Peyer's patch (tissue), 4 donors: Measurements from ENCODE around the gene MPPED1. TPM values are rescaled to one million over a fixed set of nuclear protein-coding genes. Genes with fewer than 3 reads are reported as not detected.
A peak's percentile ranks its signal among the peaks of the same experiment; 100 is the strongest.

ENCODE experiments used
- DNase-seq, 3 donors: peaks; one replicate each; pipeline ENCODE4 v3.0.0-alpha.2; 2017 to 2019
- H3K27ac ChIP-seq, 4 donors: fragments of 200-600 bp; sonication (generic); one replicate each; pipeline ENCODE4 v1.5.1; 2016 to 2019
- H3K27me3 ChIP-seq, 2 donors: fragments of 200-600 bp; sonication (generic); one replicate each; pipeline ENCODE4 v1.5.1; 2019
- H3K36me3 ChIP-seq, 3 donors: fragments of 200-600 bp; sonication (generic); one replicate each; pipeline ENCODE4 v1.5.1; 2016 to 2019
- H3K4me1 ChIP-seq, 4 donors: fragments of 200-600 bp; sonication (generic); one replicate each; pipeline ENCODE4 v1.5.1; 2016 to 2019
- H3K4me3 ChIP-seq, 4 donors: fragments of 200-600 bp; sonication (generic); 1 replicate in 3 of 4; 2 replicates in 1 of 4; pipeline ENCODE4 v1.5.1; 2016 to 2019; ENCODE audit warnings: mild to moderate bottlenecking in 1 of 4
- H3K9me3 ChIP-seq, 4 donors: fragments of 200-600 bp; sonication (generic); one replicate each; pipeline ENCODE4 v1.5.1; 2016 to 2019; ENCODE audit warnings: mild to moderate bottlenecking in 1 of 4
- POLR2A ChIP-seq, 2 donors: fragments of 450-650 bp; IDR thresholded peaks; one replicate each; pipeline ENCODE4 v1.5.1; 2017; ENCODE audit warnings: antibody characterized with exemption in 2 of 2, mild to moderate bottlenecking in 2 of 2, moderate library complexity in 2 of 2
- total RNA-seq, 4 donors: library from RNA; depleted of rRNA; stranded (reverse); fragments of >200 nt; gene quantifications; one replicate each; pipeline ENCODE4 v1.1.0, GENCODE V29; 2016
- TF ChIP-seq, protein P1 (sequence below), 6 experiments: fragments of 450-650 bp in 4 of 6; fragments of 200-600 bp in 2 of 6; sonication (generic) in 1 of 6; IDR thresholded peaks; one replicate each; pipeline ENCODE4 v1.5.1; 2017 to 2019; ENCODE audit warnings: antibody characterized with exemption in 6 of 6, mild to moderate bottlenecking in 3 of 6, moderate library complexity in 1 of 6

The MPPED1 gene
- total RNA-seq, 4 donors from 2014 or later = not detected

DNA sequence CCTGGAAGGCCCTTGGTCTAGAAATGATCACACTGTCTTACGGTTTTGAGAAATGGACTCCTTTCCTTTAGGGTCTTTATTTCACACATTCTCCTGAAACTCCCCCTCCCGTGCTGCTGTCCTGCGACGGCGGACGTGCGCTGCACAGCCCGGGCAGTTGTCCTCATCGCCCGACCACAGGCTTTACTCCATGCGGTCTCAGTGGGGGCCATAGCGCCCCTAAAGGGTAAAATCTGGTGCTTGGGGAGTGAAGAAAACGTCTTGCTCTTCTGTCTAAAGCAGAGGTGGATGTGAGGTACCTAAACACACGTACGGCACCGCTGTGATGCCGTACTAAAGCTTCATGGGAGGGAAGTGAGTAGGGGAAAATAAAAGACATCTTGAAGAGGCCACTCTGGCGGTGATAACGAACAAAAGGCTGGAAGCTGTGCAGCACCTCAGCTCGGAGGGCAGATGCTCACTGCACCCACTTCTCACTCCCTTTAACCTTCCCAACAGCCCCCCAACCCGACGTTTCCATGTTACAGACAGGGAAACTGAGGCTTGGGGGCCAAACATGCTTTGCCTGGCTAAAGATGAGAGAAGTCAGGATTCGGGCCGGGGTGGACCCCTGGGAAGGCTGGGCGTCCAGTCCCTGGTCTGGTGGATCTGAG, 22.6 kb downstream of the MPPED1 start:
- Histone ChIP-seq H3K27ac (no peak overlapping the region), H3K9me3 (no peaks in the 10 kb centered on the region), H3K27me3 (no peaks in the 10 kb centered on the region), H3K36me3 (no peaks in the 10 kb centered on the region), H3K4me3 (no peak overlapping the region), H3K4me1 (no peaks in the 10 kb centered on the region)
- DNase-seq = no peak
- TF ChIP-seq, protein P1, sequence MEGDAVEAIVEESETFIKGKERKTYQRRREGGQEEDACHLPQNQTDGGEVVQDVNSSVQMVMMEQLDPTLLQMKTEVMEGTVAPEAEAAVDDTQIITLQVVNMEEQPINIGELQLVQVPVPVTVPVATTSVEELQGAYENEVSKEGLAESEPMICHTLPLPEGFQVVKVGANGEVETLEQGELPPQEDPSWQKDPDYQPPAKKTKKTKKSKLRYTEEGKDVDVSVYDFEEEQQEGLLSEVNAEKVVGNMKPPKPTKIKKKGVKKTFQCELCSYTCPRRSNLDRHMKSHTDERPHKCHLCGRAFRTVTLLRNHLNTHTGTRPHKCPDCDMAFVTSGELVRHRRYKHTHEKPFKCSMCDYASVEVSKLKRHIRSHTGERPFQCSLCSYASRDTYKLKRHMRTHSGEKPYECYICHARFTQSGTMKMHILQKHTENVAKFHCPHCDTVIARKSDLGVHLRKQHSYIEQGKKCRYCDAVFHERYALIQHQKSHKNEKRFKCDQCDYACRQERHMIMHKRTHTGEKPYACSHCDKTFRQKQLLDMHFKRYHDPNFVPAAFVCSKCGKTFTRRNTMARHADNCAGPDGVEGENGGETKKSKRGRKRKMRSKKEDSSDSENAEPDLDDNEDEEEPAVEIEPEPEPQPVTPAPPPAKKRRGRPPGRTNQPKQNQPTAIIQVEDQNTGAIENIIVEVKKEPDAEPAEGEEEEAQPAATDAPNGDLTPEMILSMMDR (IDR thresholded peaks at IDR 0.05) = no peak

DNA sequence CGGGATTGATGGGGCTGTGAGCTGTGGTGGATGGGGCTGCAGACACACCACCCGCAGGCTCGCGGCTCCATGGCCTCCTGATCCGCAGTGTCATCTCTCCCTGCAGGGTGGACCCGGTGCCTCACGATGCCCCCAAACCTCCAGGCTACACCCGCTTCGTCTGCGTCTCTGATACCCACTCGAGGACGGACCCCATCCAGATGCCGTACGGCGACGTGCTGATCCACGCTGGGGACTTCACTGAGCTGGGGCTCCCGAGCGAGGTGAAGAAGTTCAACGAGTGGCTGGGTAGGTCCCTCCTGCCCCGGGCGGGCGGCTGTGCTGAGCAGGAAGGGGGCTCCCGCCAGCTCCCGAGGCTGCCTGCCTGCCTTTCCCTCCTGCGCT, 23.1 kb downstream of the MPPED1 start:
- no peak for TF ChIP-seq POLR2A (IDR thresholded peaks at IDR 0.05)
- TF ChIP-seq, protein P1 (IDR thresholded peaks at IDR 0.05) = no peak
- no peak for DNase-seq
- Histone ChIP-seq H3K27ac (no peak overlapping the region), H3K36me3 (no peaks in the 10 kb centered on the region), H3K9me3 (no peaks in the 10 kb centered on the region), H3K4me3 (no peak overlapping the region), H3K27me3 (no peaks in the 10 kb centered on the region), H3K4me1 (no peaks in the 10 kb centered on the region)

DNA sequence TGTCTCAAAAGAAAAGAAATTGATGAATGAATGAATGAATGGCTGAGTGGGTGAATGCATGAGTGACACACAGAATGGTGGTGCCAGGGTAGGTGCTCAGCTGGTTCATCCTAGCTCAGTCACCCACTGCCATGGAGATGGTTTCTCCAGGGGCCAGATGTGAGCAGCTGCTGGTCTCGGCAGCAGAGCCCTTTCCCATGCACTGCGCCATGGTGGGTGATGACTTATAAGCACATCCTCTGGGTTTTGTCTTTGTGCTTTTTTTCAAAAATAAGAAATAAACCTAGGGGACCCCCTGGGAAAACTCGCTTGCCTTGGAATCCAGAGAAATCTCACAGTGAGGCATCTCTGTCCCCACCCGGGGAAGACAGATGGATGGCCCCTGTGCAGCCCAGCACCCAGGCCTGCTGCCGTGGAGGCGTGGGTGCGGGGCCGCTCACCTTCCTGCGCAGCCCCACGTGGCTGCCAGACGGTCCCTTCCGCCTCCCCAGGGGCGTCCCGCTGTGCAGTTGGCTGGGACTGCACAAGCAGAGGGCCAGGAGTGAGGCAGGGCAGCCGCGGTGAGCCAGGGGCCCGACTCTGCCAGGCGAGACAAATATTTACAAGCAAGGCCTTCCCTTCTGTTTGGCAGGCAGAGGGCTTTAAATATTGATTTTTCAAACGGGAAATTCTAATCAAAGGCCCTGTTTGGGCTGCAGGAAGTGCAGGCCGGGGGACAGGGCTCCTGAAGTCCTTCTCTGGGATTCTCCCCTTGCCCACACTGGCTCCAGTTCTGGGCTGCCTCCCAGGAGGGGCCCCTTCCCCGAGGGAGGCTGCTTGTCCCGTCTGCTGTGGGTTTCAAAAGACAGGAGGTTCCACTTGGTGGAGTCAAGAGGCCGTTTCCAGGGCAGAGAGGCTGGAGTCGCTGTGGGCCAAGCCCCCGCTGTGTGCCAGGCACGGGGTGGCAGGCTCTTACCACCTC, 24.3 kb downstream of the MPPED1 start:
- Histone ChIP-seq H3K27ac (no peak overlapping the region), H3K36me3 (no peaks in the 10 kb centered on the region), H3K27me3 (no peaks in the 10 kb centered on the region), H3K4me1 (no peaks in the 10 kb centered on the region), H3K9me3 (no peaks in the 10 kb centered on the region), H3K4me3 (no peak overlapping the region)
- no peak for DNase-seq
- TF ChIP-seq POLR2A (IDR thresholded peaks at IDR 0.05) = no peak
- TF ChIP-seq, protein P1 (IDR thresholded peaks at IDR 0.05) = no peak

DNA sequence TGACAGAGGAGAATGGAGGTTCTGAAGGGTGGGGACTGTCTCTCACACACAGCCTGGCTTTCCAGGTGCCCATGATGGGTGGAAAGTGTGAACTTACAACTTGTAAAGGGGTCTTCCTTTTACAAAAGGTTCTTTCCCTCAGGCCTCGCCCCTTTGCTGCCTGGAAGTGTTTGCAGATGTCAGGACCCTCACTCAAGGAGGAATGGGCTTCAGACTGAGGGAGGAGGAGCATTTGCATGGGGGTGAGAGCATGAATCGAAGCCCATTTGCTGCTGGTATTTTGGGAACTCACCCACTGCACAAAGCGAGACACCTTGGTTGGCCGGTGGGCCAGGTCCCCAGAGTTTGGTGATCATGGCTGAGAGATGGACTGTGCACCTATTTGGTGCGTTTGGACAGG, 25.1 kb downstream of the MPPED1 start:
- TF ChIP-seq, protein P1 (IDR thresholded peaks at IDR 0.05) = no peak
- no peak for TF ChIP-seq POLR2A (IDR thresholded peaks at IDR 0.05)
- no peak for DNase-seq
- no peaks in the 10 kb centered on the region for H3K4me1 ChIP-seq
- H3K9me3 ChIP-seq = no peaks in the 10 kb centered on the region
- H3K27ac ChIP-seq = no peak overlapping the region
- no peak overlapping the region for H3K4me3 ChIP-seq
- no peaks in the 10 kb centered on the region for H3K27me3 ChIP-seq
- H3K36me3 ChIP-seq = no peaks in the 10 kb centered on the region

DNA sequence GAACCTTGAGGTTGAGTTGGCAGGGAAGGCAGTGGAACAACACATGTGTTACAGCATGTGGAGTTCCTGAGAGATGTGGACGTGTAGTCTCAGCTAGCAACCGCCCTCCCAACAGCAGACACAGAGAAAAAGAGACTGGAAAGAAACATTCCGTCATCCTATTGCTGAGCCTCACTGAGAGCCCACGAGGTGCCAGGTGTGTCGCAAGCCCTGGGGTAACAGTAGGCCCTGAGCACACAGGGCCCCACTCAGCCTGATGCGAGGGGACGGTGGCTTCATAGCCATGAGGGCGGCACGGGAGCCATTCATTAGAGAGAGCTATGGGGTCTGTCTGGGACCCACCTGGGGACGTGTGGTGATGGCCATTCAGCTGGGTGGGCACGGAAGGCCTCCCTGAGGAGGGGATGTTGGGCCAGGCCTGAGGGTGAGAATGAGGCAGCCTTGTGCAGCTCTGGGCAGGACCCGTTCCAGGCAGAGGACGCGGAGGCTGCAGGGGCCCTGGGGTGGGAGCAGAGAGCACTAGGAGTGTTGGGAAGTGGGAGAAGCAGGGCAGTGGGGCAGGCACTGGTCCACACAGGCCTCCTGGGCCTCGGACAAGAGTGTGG, 26.2 kb downstream of the MPPED1 start:
- no peaks in the 10 kb centered on the region for H3K36me3 ChIP-seq
- DNase-seq = peak in 1 of 3 donors; percentile 34
- H3K27ac ChIP-seq = no peak overlapping the region
- no peaks in the 10 kb centered on the region for H3K27me3 ChIP-seq
- no peak for TF ChIP-seq POLR2A (IDR thresholded peaks at IDR 0.05)
- TF ChIP-seq, protein P1 (IDR thresholded peaks at IDR 0.05) = no peak
- no peak overlapping the region for H3K4me3 ChIP-seq
- no peaks in the 10 kb centered on the region for H3K4me1 ChIP-seq
- no peaks in the 10 kb centered on the region for H3K9me3 ChIP-seq
